Mesenchymal stem cell (in vitro differentiated cells and primary cell): ENCODE results near the gene DLX6.

Experiments used
- DNase-seq: peaks from one replicate; pipeline ENCODE4 v3.0.0-alpha.2; 2013
- H2AFZ ChIP-seq: one replicate; pipeline ENCODE4 v1.6.1; 2013; ENCODE audit warnings: low read depth, mild to moderate bottlenecking, control low read depth, inconsistent platforms, low read length, moderate library complexity
- H2AK5ac ChIP-seq: 2 replicates; pipeline ENCODE4 v1.6.1; 2013; ENCODE audit warnings: low read length, moderate library complexity, mild to moderate bottlenecking, inconsistent platforms; ENCODE audit not compliant: severe bottlenecking
- H2BK120ac ChIP-seq: one replicate; pipeline ENCODE4 v1.6.1; 2013; ENCODE audit warnings: low read depth, mild to moderate bottlenecking, inconsistent platforms, low read length, moderate library complexity
- H2BK12ac ChIP-seq, 2 experiments: one replicate each; pipeline ENCODE4 v1.6.1; 2013; ENCODE audit warnings: inconsistent platforms in 2 of 2, low read length in 2 of 2, mild to moderate bottlenecking in 2 of 2, moderate library complexity in 2 of 2, control low read depth in 1 of 2
- H2BK15ac ChIP-seq: one replicate; pipeline ENCODE4 v1.6.1; 2013; ENCODE audit warnings: mild to moderate bottlenecking, low read depth, inconsistent platforms; ENCODE audit not compliant: poor library complexity, severe bottlenecking
- H2BK5ac ChIP-seq: 2 replicates; pipeline ENCODE4 v1.6.1; 2013; ENCODE audit warnings: low read depth, mild to moderate bottlenecking, low read length, control low read depth, inconsistent platforms; ENCODE audit not compliant: poor library complexity, severe bottlenecking
- H3K14ac ChIP-seq, 2 experiments: one replicate each; pipeline ENCODE4 v1.6.1; 2013; ENCODE audit warnings: inconsistent platforms in 2 of 2, low read length in 2 of 2, control low read depth in 1 of 2, mild to moderate bottlenecking in 1 of 2, moderate library complexity in 1 of 2
- H3K18ac ChIP-seq, 2 experiments: one replicate each; pipeline ENCODE4 v1.6.1; 2013; ENCODE audit warnings: inconsistent platforms in 2 of 2, low read length in 2 of 2, control low read depth in 1 of 2, low read depth in 1 of 2, mild to moderate bottlenecking in 1 of 2
- H3K23ac ChIP-seq, 2 experiments: one replicate each; pipeline ENCODE4 v1.6.1; 2013; ENCODE audit warnings: inconsistent platforms in 2 of 2, low read length in 2 of 2, mild to moderate bottlenecking in 2 of 2, moderate library complexity in 2 of 2, control low read depth in 1 of 2
- H3K27ac ChIP-seq: 2 replicates; pipeline ENCODE4 v1.5.1; 2013; ENCODE audit warnings: mild to moderate bottlenecking, moderate library complexity, low read length, control low read depth, inconsistent platforms; ENCODE audit not compliant: poor library complexity, severe bottlenecking
- H3K27me3 ChIP-seq, 2 experiments: 2 replicates each; pipeline versions ENCODE4 v1.6.1 to v1.7.0; 2013; ENCODE audit warnings: low read length in 2 of 2, mild to moderate bottlenecking in 2 of 2, moderate library complexity in 2 of 2, control low read depth in 1 of 2, inconsistent platforms in 1 of 2; ENCODE audit not compliant: control insufficient read depth in 1 of 2, insufficient read depth in 1 of 2
- H3K36me3 ChIP-seq, 2 experiments: 2 replicates each; pipeline versions ENCODE4 v1.6.1 to v1.7.0; 2013; ENCODE audit warnings: low read length in 2 of 2, control low read depth in 1 of 2, inconsistent platforms in 1 of 2, low read depth in 1 of 2, mild to moderate bottlenecking in 1 of 2; ENCODE audit not compliant: insufficient read depth in 2 of 2, control insufficient read depth in 1 of 2
- H3K4ac ChIP-seq, 2 experiments: one replicate each; pipeline ENCODE4 v1.6.1; 2013; ENCODE audit warnings: inconsistent platforms in 2 of 2, low read length in 2 of 2, mild to moderate bottlenecking in 2 of 2, moderate library complexity in 2 of 2, control low read depth in 1 of 2, low read depth in 1 of 2
- H3K4me1 ChIP-seq: 2 replicates; pipeline ENCODE4 v1.6.1; 2013; ENCODE audit warnings: low read depth, low read length, control low read depth; ENCODE audit not compliant: control insufficient read depth, insufficient read depth
- H3K4me2 ChIP-seq: 2 replicates; pipeline ENCODE4 v1.6.1; 2013; ENCODE audit warnings: low read length, mild to moderate bottlenecking, inconsistent platforms; ENCODE audit not compliant: poor library complexity, severe bottlenecking
- H3K4me3 ChIP-seq, 2 experiments: 2 replicates each; pipeline versions ENCODE4 v1.5.1 to v1.7.0; 2013; ENCODE audit warnings: low read length in 2 of 2, mild to moderate bottlenecking in 2 of 2, control low read depth in 1 of 2, low read depth in 1 of 2; ENCODE audit not compliant: insufficient read depth in 1 of 2
- H3K79me1 ChIP-seq: replicated peaks from 2 replicates; pipeline ENCODE4 v1.6.1; 2013; ENCODE audit warnings: mild to moderate bottlenecking, control low read depth, low read length, inconsistent platforms; ENCODE audit not compliant: poor library complexity, severe bottlenecking
- H3K9ac ChIP-seq: 2 replicates; pipeline ENCODE4 v1.7.0; 2013; ENCODE audit warnings: mild to moderate bottlenecking, low read length, moderate library complexity
- H3K9me3 ChIP-seq: 2 replicates; pipeline ENCODE4 v1.7.0; 2013; ENCODE audit warnings: mild to moderate bottlenecking, low read length; ENCODE audit not compliant: control insufficient read depth
- H4K8ac ChIP-seq: one replicate; pipeline ENCODE4 v1.6.1; 2013; ENCODE audit warnings: inconsistent platforms, mild to moderate bottlenecking, low read length, moderate library complexity
- H4K91ac ChIP-seq: one replicate; pipeline ENCODE4 v1.6.1; 2013; ENCODE audit warnings: mild to moderate bottlenecking, low read length, inconsistent platforms
- WGBS: methylation state at CpG from one replicate; pipeline ENCODE4 v1.1.7; 2013; ENCODE audit warnings: mixed read lengths; 5-methylcytosine and 5-hydroxymethylcytosine counted together

Gene DLX6

GRCh38 chr7:96987719-96988118 lies 17.6 kb upstream of the DLX6 start:
- H3K9ac ChIP-seq = no peak overlapping the region
- no peak overlapping the region for H3K27ac ChIP-seq
- no peak overlapping the region for H3K14ac ChIP-seq
- no peak overlapping the region for H2BK12ac ChIP-seq
- H3K4ac ChIP-seq = no peak overlapping the region
- no peak overlapping the region for H3K23ac ChIP-seq
- no peaks in the 10 kb centered on the region for H3K4me1 ChIP-seq
- no peak overlapping the region for H3K4me3 ChIP-seq
- H3K4me2 ChIP-seq = no peak overlapping the region
- no peaks in the 10 kb centered on the region for H3K9me3 ChIP-seq
- H2BK5ac ChIP-seq = no peak overlapping the region
- no peaks in the 10 kb centered on the region for H3K79me1 ChIP-seq
- no peak overlapping the region for H2AK5ac ChIP-seq
- H2AFZ ChIP-seq = no peak overlapping the region
- H4K91ac ChIP-seq = no peak overlapping the region
- H2BK15ac ChIP-seq = no peak overlapping the region
- no peak for DNase-seq
- H4K8ac ChIP-seq = no peak overlapping the region
- no peaks in the 10 kb centered on the region for H3K36me3 ChIP-seq
- H2BK120ac ChIP-seq = no peak overlapping the region
- no peak overlapping the region for H3K18ac ChIP-seq
- H3K27me3 ChIP-seq = peaks cover 39 to 62% of the 10 kb centered on the region in 2 experiments

GRCh38 chr7:96989241-96989858 lies 16.0 kb upstream of the DLX6 start:
- Histone ChIP-seq H3K9me3 (peaks cover 9% of the 10 kb centered on the region), H3K4me3 (no peak overlapping the region), H3K4me1 (no peaks in the 10 kb centered on the region), H2AFZ (no peak overlapping the region), H2BK5ac (no peak overlapping the region), H2BK12ac (no peak overlapping the region), H3K79me1 (no peaks in the 10 kb centered on the region), H4K91ac (no peak overlapping the region), H2BK15ac (no peak overlapping the region), H3K9ac (no peak overlapping the region), H4K8ac (no peak overlapping the region), H3K4ac (no peak overlapping the region), H2BK120ac (no peak overlapping the region), H3K36me3 (no peaks in the 10 kb centered on the region), H3K14ac (no peak overlapping the region), H3K4me2 (no peak overlapping the region), H3K23ac (no peak overlapping the region), H3K18ac (no peak overlapping the region), H2AK5ac (no peak overlapping the region), H3K27ac (no peak overlapping the region), H3K27me3 (peaks cover 55 to 78% of the 10 kb centered on the region in 2 experiments)
- under 1% methylated on average over 16 of the region's 22 CpGs for WGBS
- DNase-seq = no peak

- H3K23ac ChIP-seq = no peak overlapping the region
- peaks cover 57 to 83% of the 10 kb centered on the region in 2 experiments for H3K27me3 ChIP-seq
- H3K14ac ChIP-seq = no peak overlapping the region
- H3K4me3 ChIP-seq = no peak overlapping the region
- no peak overlapping the region for H2BK120ac ChIP-seq
- no peaks in the 10 kb centered on the region for H3K36me3 ChIP-seq
- DNase-seq = no peak
- no peak overlapping the region for H3K4ac ChIP-seq
- no peak overlapping the region for H2AK5ac ChIP-seq
- no peak overlapping the region for H2AFZ ChIP-seq
- 0% methylated on average over 1 of the region's 8 CpGs for WGBS
- H2BK5ac ChIP-seq = no peak overlapping the region
- H2BK12ac ChIP-seq = no peak overlapping the region
- no peak overlapping the region for H2BK15ac ChIP-seq
- no peak overlapping the region for H4K91ac ChIP-seq
- no peak overlapping the region for H3K18ac ChIP-seq
- H4K8ac ChIP-seq = no peak overlapping the region
- peaks cover 9% of the 10 kb centered on the region for H3K9me3 ChIP-seq
- H3K79me1 ChIP-seq = no peaks in the 10 kb centered on the region
- H3K9ac ChIP-seq = no peak overlapping the region
- no peaks in the 10 kb centered on the region for H3K4me1 ChIP-seq
- no peak overlapping the region for H3K27ac ChIP-seq
- no peak overlapping the region for H3K4me2 ChIP-seq
Measured at GRCh38 chr7:96989859-96990317, 15.5 kb upstream of the DLX6 start.

- no peak overlapping the region for H2AK5ac ChIP-seq
- H3K4ac ChIP-seq = no peak overlapping the region
- no peak overlapping the region for H3K18ac ChIP-seq
- no peak overlapping the region for H2BK12ac ChIP-seq
- H3K79me1 ChIP-seq = no peaks in the 10 kb centered on the region
- no peak overlapping the region for H2BK5ac ChIP-seq
- no peak overlapping the region for H3K4me3 ChIP-seq
- no peak overlapping the region for H2BK120ac ChIP-seq
- H3K27ac ChIP-seq = no peak overlapping the region
- no peak overlapping the region for H3K9ac ChIP-seq
- H3K27me3 ChIP-seq = peaks cover 74 to 95% of the 10 kb centered on the region in 2 experiments
- no peak for DNase-seq
- H2BK15ac ChIP-seq = no peak overlapping the region
- no peak overlapping the region for H2AFZ ChIP-seq
- H3K4me1 ChIP-seq = no peaks in the 10 kb centered on the region
- H3K9me3 ChIP-seq = peaks cover 10% of the 10 kb centered on the region
- WGBS = 0% methylated on average over 3 of the region's 13 CpGs
- no peak overlapping the region for H3K23ac ChIP-seq
- no peak overlapping the region for H3K14ac ChIP-seq
- H3K36me3 ChIP-seq = no peaks in the 10 kb centered on the region
- no peak overlapping the region for H3K4me2 ChIP-seq
- no peak overlapping the region for H4K91ac ChIP-seq
- H4K8ac ChIP-seq = no peak overlapping the region
Measured at GRCh38 chr7:96991546-96992191, 13.7 kb upstream of the DLX6 start.
